MG63 (cell line): Measurements from ENCODE around the gene EHBP1L1. TPM values are rescaled to one million over a fixed set of nuclear protein-coding genes. Genes with fewer than 3 reads are reported as not detected.

Source experiments
- DNase-seq: peaks from one replicate; pipeline ENCODE4 v3.0.0-alpha.2; 2020
- H3K27me3 ChIP-seq: fragments of 250-450 bp; sonication (Bioruptor Pico); 2 replicates; pipeline ENCODE4 v1.5.1; 2020; ENCODE audit warnings: mild to moderate bottlenecking, moderate library complexity
- H3K36me3 ChIP-seq: fragments of 250-450 bp; sonication (Bioruptor Pico); 2 replicates; pipeline ENCODE4 v1.5.1; 2020; ENCODE audit warnings: mild to moderate bottlenecking, moderate library complexity
- H3K4me3 ChIP-seq: fragments of 250-450 bp; sonication (Bioruptor Pico); 2 replicates; pipeline ENCODE4 v1.5.1; 2020; ENCODE audit warnings: mild to moderate bottlenecking, moderate library complexity
- H3K9me3 ChIP-seq: fragments of 250-450 bp; sonication (Bioruptor Pico); 2 replicates; pipeline ENCODE4 v1.5.1; 2020; ENCODE audit warnings: mild to moderate bottlenecking, moderate library complexity
- total RNA-seq: library from RNA; depleted of rRNA; stranded (reverse); fragments of >200 nt; shearing (Covaris generic); gene quantifications from 2 replicates; pipeline ENCODE4 v1.2.3, GENCODE V29; 2014; ENCODE audit warnings: low replicate concordance

EHBP1L1 gene
- total RNA-seq, 1 experiment from 2014 or later: 65.1 TPM

DNA sequence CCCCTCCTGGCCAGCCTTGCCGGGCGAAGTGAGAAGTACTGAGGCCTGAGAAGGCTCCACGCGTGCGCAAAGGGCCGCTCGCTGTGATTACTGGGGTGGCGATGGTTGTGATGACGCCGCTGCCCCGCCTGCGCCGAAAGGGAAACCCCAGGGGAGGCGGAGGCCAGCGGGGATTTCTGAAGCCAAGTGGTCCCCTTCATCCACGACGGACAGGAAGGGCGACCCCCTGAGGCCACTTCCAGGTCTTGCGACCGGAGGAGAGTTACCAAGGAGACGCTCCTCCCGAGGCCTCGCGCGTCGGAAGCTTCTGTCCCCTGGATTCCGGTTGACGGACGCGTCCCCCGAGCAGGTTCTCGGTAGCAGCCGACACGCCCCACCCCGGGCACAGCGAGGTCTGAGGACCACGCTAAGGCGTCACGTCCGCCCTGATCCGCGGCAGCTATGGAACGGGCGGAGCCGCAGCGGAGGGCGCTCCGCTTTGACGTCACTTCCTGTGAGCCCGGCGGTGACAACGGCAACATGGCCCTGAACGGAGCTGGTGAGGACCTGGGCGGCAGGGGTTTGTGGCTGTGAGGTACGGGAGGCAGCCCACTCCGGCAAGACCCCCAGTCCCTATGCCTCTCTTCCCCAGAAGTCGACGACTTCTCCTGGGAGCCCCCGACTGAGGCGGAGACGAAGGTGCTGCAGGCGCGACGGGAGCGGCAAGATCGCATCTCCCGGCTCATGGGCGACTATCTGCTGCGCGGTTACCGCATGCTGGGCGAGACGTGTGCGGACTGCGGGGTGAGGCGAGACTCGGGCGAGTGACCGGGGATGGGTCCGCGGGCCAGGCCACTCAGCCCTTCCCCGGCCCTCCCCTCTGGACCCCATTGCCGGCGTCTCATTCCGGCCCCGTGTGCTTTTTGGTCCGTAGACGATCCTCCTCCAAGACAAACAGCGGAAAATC is 5.6 kb upstream of the EHBP1L1 start, which contains the start of gene ZNRD2:
Gene ZNRD2 (plus strand): TSS at position 505 of the 946 bp plus-strand sequence. CDS start 15 bp downstream, at position 520.
- Histone ChIP-seq H3K9me3 (no peaks in the 10 kb centered on the region), H3K36me3 (peaks cover 16% of the 10 kb centered on the region), H3K4me3 (peak within 1 kb of the TSS; percentile 87), H3K27me3 (no peaks in the 10 kb centered on the region)
- DNase-seq: peak; percentile 100

DNA sequence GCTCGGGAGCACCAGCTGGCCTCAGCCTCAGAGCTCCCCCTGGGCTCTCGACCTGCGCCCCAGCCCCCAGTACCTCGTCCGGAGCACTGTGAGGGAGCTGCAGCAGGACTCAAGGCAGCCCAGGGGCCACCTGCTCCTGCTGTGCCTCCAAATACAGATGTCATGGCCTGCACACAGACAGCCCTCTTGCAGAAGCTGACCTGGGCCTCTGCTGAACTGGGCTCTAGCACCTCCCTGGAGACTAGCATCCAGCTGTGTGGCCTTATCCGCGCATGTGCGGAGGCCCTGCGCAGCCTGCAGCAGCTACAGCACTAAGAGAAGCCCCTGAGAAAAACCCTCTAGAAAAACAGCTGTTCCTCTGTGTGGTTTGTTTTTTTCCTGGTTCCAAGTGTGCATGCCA is 4.4 kb upstream of the EHBP1L1 start:
- no peak for DNase-seq
- Histone ChIP-seq H3K9me3 (no peaks in the 10 kb centered on the region), H3K36me3 (peaks cover 16% of the 10 kb centered on the region), H3K27me3 (no peaks in the 10 kb centered on the region), H3K4me3 (peak overlapping the region; percentile 87)

DNA sequence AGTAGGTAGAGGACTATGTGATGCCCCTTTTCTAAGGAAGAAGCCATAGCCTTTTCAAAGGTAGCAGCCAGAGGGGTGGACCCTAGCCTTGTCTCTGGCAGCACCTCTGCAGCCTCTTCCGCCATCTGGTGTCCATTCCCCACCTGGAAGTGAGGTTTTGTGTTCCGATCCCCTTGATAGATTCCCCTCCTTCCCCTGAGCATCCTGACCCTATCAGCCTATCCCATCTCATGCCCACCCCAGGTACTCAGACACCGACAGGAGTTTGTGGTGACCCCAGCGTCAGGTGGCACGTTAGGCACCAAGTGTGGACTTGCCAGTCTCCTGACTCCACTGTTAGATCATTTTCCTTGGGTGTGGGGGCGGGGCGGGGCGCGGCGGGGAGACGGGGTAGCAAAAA is 3.9 kb upstream of the EHBP1L1 start:
- H3K4me3 ChIP-seq: peak overlapping the region; percentile 55
- DNase-seq: no peak

DNA sequence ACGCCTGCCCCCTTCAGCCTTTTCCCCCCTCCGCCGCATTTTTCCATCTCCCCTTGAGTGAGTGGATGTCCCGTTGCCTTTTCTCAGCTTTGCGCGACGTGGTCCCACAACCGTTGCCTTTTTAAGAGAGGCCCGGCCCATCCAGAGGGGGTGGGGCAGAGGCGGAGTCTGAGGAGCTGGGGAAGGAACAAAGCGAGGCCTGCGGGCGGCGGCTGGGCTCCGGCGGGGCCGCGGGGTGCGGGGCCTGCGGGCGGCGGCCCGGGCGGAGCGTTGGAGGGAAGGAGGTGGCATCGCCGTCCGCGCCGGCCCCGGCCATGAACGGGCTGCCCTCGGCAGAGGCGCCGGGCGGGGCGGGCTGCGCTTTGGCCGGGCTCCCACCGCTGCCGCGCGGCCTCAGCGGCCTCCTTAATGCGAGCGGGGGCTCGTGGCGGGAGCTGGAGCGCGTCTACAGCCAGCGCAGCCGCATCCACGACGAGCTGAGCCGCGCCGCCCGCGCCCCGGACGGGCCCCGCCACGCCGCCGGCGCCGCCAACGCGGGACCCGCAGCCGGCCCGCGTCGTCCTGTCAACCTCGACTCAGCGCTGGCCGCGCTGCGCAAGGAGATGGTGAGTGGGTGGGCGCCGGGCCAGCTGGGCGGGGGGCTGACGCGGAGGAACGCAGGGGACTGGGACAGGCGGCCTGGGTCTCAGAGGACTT is 3.3 kb upstream of the EHBP1L1 start, which contains the start of gene FAM89B:
Gene FAM89B (plus strand): TSS at position 183 of the 696 bp plus-strand sequence. CDS start 132 bp downstream, at position 315.
- Histone ChIP-seq H3K27me3 (no peaks in the 10 kb centered on the region), H3K9me3 (no peaks in the 10 kb centered on the region), H3K36me3 (peaks cover 16% of the 10 kb centered on the region), H3K4me3 (peak within 1 kb of the TSS; percentile 87)
- peak; percentile 91 for DNase-seq

More for the DNA sequence above, 3.9 kb upstream of the EHBP1L1 start:
- Histone ChIP-seq H3K36me3 (peaks cover 16% of the 10 kb centered on the region), H3K9me3 (no peaks in the 10 kb centered on the region), H3K27me3 (no peaks in the 10 kb centered on the region)

DNA sequence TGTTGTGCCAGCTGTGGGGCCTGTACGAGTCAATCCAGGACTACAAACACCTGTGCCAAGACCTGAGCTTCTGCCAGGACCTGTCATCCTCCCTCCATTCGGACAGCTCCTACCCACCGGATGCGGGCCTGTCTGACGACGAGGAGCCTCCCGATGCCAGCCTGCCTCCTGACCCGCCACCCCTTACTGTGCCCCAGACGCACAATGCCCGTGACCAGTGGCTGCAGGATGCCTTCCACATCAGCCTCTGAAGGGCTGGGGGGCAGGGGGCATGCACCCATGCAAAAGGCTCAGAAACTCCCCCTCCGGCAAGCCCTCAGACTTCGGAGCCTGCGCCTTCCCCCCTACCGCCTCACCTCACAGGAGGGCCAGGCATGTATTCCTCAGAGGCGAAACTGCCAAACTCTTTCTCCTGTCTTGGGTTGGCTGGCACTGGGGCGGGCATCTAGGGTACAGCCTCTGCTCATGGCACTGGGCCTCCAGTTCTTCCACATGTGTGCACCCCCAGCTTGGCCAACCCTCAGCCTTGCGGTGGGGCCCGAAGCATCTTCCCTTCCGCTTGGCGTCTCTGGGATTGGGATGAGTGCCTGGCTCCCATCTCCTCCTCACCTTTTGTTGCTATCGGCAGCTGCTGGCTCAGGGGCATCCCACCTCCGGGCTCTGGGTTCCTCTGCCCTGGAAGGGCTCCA is 2.3 kb upstream of the EHBP1L1 start:
- DNase-seq: no peak

DNA sequence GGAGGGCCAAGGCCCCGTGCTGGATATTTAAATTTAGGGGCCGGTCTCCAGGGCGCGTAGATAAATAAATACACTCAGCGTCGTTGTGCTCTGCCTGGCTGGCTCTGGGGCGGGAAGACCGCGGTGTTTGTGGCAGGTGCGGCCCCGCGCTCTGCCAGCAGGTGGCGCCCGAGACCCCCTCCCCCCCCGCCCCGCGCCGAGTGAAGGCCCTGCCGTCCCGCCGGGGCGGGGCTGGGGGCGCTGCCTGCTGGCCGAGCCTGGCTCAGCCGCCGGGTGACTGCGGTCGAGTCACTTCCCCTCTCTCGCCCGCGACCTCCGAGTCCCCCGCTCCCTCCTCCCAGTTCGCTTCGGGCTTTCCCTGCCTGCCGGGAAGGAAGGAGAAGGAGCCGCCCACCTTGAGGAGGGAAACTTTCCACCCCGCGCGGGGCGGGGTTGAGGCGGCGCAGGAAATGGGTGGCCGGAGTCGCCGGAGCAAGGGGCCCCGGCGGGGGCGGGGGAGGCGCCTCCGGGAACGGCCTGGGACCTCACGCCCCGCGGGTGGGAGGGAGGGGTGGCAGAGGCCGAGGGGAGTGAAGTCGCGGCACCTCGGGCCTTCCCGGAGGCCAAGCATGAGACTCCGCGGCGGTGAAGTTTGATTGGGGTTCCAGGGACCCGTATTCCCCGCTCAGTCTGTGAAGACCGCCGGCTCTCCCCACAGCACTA is 1.6 kb upstream of the EHBP1L1 start:
- no peaks in the 10 kb centered on the region for H3K9me3 ChIP-seq
- peaks cover 31% of the 10 kb centered on the region for H3K36me3 ChIP-seq
- peak overlapping the region; percentile 64 for H3K4me3 ChIP-seq
- no peaks in the 10 kb centered on the region for H3K27me3 ChIP-seq
- peak; percentile 98 for DNase-seq

More for the DNA sequence above, 2.3 kb upstream of the EHBP1L1 start:
- Histone ChIP-seq H3K9me3 (no peaks in the 10 kb centered on the region), H3K4me3 (peak overlapping the region; percentile 55), H3K27me3 (no peaks in the 10 kb centered on the region), H3K36me3 (peaks cover 26% of the 10 kb centered on the region)

DNA sequence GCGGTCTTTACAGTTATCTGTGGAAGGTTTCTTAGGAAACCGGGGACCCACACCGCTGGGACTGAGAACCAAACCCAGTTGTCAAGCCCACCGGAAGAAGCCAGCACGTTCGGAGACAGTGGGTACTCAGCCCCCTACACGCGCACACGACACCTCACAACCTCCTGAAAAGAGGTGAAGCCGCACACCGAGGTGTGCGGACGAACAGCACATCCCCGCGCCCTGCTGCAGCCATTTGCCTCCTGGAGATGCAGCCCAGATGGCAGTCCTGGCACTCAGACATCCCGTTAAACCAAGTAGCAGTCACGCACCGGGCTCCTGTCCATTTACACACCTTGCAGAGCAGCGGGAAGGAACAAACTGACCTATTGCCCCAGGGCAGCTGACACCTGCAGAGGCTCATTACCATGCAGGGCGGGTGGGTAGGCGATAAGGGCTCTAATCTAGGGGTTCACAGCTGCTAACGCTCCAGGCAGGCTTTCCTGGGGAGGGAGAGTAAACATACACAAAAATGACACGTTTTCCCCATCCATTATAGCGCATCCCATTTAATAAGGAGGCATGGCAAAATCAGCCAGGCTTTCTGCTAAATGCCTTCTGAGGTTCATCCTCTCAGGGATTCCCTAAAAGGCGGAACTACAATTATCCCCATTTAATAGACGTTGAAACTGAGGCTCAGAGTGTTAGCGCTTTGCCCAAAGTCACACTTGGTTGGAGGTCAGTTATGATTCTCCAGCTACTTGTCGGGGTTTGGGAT is 864 bp upstream of the EHBP1L1 start:
- no peaks in the 10 kb centered on the region for H3K9me3 ChIP-seq
- peaks cover 35% of the 10 kb centered on the region for H3K36me3 ChIP-seq
- peak overlapping the region; percentile 64 for H3K4me3 ChIP-seq
- H3K27me3 ChIP-seq: no peaks in the 10 kb centered on the region
- DNase-seq: no peak

DNA sequence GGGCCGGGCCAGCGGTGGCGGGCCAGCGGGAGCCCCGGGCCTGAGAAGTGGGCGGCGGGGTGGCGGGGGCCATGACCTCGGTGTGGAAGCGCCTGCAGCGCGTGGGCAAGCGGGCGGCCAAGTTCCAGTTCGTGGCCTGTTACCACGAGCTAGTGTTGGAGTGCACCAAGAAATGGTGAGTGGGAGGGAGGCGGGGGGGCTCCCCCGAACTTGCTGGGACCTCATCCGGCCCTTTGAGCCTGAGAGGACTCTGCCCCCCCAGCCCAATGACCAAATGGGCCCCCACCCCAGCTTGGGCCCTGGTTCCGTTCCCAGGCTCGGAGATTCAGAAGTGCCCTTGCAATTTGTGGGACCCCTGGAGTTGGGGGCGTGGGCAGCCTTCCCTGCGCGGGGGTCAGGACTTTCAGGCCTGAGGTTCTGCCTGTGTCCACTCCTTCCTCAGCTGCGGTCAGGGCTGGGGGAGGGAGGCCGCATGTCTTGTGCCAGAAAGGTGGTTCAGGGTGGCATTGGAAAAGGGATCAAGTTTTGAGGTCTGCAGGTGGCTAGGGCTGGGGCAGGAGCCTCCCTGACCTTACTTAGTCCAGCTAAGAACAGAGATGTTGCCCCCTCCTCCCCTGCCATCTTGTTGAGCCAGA is 496 bp downstream of the EHBP1L1 start:
- no peak for DNase-seq
- H3K4me3 ChIP-seq: peak overlapping the region; percentile 64

DNA sequence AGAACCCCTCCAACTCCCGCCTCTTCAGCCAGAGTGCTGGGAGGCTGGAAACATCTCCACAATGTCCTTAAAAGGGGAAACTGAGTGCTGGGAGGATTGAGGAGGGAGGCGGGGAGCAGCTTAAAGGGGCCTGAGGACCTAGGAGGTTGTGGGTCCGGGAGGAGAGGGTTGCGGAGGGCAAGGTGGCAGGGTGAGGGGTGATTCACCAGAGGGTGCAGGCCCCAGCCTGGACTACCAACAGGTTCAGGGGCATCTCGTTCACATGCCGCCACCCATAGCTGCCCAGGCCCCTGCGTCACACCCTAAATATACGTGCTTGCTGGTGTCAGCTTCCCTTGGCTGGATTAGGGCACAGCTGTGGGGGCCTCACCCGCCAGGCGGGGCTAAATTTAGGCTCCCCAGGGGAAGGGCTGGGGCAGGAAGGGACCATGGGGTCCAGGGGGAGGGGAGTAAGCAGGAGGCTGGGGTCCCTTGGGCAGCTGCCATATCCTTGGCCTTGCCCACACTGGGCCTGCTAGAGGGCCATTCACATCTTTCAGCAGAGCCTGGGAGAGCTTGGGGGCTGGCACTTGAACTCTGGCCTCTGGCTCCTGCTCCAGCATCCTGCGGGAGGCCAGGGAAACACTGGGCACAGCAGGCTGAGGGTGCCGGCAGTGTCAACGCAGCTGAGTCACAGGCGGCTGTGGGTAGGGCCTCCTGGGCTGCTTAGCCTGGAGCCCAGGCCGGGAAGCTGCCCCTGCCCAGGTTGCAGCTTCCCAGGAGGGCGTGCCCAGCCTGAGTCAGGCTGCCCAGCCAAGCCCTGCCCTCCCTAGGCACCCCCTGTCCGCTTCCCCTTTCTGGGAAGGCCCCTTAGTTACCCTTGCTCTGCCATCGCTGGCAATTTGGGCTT is 1.3 kb downstream of the EHBP1L1 start:
- peak; percentile 97 for DNase-seq
- Histone ChIP-seq H3K9me3 (no peaks in the 10 kb centered on the region), H3K27me3 (no peaks in the 10 kb centered on the region), H3K36me3 (peaks cover 50% of the 10 kb centered on the region), H3K4me3 (peak overlapping the region; percentile 64)

More for the DNA sequence above, 496 bp downstream of the EHBP1L1 start:
- peaks cover 46% of the 10 kb centered on the region for H3K36me3 ChIP-seq
- no peaks in the 10 kb centered on the region for H3K27me3 ChIP-seq
- no peaks in the 10 kb centered on the region for H3K9me3 ChIP-seq

DNA sequence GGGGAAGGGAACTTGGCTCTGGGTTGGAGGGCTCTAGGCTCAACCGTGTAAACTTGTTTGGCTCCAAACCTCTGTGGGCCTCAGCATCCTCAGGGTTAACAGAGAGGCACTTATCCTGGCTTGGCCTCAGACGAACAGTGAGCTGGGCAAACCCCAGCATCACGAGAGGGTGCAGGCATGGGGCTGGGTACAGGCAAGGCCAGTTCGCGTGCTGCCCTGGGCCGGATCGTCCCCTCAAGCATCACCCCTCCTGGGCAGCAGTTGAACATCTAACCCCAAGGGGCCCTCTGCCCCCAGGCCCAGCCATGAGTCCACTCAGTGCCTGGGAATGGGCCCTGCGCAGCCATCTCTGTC is 1.9 kb downstream of the EHBP1L1 start:
- H3K9me3 ChIP-seq: no peaks in the 10 kb centered on the region
- peaks cover 50% of the 10 kb centered on the region for H3K36me3 ChIP-seq
- H3K27me3 ChIP-seq: no peaks in the 10 kb centered on the region
- H3K4me3 ChIP-seq: peak overlapping the region; percentile 64
- no peak for DNase-seq

DNA sequence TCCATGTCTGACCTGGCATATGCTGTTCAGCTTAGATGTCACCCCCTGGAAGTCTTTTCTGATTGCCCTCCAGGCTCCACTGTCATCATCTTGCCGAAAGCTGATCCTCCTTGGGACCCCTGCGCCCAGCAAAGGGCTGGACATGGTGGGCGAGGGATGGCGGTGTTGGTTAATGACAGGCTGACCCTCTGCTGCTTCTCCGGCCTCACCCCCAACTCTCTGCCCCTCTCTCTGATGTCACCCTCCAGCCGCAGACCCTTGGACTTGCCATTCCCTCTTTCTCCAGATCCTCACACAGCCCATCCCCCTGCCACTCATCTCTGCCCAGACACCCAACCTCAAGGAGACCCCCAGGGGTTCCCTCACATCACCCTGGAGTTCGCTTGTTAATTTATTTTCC is 2.3 kb downstream of the EHBP1L1 start:
- peaks cover 47% of the 10 kb centered on the region for H3K36me3 ChIP-seq
- H3K27me3 ChIP-seq: no peaks in the 10 kb centered on the region
- no peak overlapping the region for H3K4me3 ChIP-seq
- H3K9me3 ChIP-seq: no peaks in the 10 kb centered on the region
- no peak for DNase-seq

DNA sequence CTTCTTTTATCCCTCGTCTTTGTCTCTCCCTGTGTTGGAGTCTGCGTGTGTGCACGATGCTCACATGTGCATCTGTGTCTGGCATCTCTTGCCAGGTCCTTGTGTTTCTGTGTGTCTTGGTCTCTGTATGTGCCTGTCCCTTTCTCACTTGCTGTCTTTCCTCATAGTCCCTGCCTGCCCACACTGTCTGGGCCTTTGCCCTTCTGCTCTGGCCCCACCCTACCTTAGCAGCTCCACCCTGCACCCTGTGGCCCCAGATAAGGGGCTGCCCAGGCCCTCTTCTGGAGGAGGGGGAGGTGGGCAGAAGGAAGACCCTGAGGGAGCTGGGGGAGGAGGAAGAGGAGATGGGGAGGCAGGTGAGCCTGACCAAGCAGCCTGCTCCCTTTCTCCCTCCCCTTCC is 2.8 kb downstream of the EHBP1L1 start:
- no peak overlapping the region for H3K4me3 ChIP-seq
- no peaks in the 10 kb centered on the region for H3K9me3 ChIP-seq
- DNase-seq: no peak
- no peaks in the 10 kb centered on the region for H3K27me3 ChIP-seq
- H3K36me3 ChIP-seq: peaks cover 42% of the 10 kb centered on the region

DNA sequence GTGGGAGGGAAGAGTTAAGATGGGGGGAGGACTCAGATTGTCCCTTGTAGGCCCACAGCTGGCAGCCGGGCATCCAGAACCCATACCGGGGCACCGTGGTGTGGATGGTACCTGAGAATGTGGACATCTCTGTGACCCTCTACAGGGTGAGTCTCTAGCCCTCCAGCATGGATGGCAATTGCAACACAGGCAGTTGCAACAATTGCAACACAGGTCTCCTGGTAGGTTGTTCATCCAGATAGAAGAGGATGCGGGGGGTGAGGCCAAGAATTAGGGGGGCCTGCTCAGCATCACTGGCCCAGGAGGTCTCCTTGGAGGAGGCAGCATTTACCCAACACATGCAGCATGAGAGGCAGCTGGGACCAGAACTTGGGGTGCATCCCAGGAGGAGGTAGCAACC is 3.4 kb downstream of the EHBP1L1 start:
- H3K36me3 ChIP-seq: peaks cover 41% of the 10 kb centered on the region
- no peaks in the 10 kb centered on the region for H3K27me3 ChIP-seq
- no peak overlapping the region for H3K4me3 ChIP-seq
- H3K9me3 ChIP-seq: no peaks in the 10 kb centered on the region
- DNase-seq: no peak

DNA sequence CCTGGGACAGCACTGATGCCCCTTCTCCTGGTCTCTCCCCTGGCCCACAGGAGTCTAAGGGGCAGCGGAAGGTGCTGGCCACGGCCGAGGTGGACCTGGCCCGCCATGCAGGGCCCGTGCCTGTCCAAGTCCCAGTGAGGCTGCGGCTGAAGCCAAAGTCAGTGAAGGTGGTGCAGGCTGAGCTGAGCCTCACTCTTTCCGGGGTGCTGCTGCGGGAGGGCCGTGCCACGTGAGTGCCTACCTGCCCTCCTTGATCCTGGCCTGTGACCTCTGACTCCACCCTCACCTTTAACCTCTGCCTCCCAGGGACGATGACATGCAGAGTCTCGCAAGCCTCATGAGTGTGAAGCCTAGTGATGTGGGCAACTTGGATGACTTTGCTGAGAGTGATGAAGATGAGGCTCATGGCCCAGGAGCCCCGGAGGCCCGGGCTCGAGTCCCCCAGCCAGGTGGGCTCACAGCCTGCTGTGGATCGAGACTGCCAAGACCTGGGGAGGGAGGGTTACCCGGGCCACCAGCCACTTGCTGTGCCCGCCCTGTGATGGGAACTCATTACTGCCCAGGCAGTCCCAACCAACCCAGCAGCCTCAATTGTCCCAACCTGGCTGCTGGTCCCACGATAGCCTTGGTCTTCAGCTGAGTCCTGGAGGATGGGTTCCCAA is 4.3 kb downstream of the EHBP1L1 start:
- DNase-seq: no peak
- no peaks in the 10 kb centered on the region for H3K27me3 ChIP-seq
- H3K9me3 ChIP-seq: no peaks in the 10 kb centered on the region
- H3K4me3 ChIP-seq: no peak overlapping the region
- peaks cover 44% of the 10 kb centered on the region for H3K36me3 ChIP-seq
